Ishikawa (cell line): ENCODE results near the gene ATP8A2.
A peak's percentile ranks its signal among the peaks of the same experiment; 100 is the strongest.

Experiments
- CEBPB ChIP-seq: IDR thresholded peaks from 2 replicates; pipeline ENCODE4 v1.6.1; 2012
- CREB1 ChIP-seq: IDR thresholded peaks from 2 replicates; pipeline ENCODE4 v1.6.1; 2012; ENCODE audit warnings: low read depth
- EGR1 ChIP-seq: IDR thresholded peaks from 2 replicates; pipeline ENCODE4 v1.6.1; 2012
- EP300 ChIP-seq: IDR thresholded peaks from 2 replicates; pipeline ENCODE4 v1.6.1; 2012; ENCODE audit warnings: borderline replicate concordance
- FOXM1 ChIP-seq: IDR thresholded peaks from 2 replicates; pipeline ENCODE4 v1.6.1; 2012; ENCODE audit warnings: low read depth, borderline replicate concordance
- NFIC ChIP-seq: IDR thresholded peaks from 2 replicates; pipeline ENCODE4 v1.6.1; 2012
- RAD21 ChIP-seq: IDR thresholded peaks from 2 replicates; pipeline ENCODE4 v1.6.1; 2012; ENCODE audit warnings: low read depth
- REST ChIP-seq: IDR thresholded peaks from 2 replicates; pipeline ENCODE4 v1.6.1; 2012; ENCODE audit warnings: low read depth, mild to moderate bottlenecking
- TAF1 ChIP-seq: IDR thresholded peaks from 2 replicates; pipeline ENCODE4 v1.6.1; 2012; ENCODE audit warnings: low read depth, mild to moderate bottlenecking
- TEAD4 ChIP-seq: IDR thresholded peaks from 2 replicates; pipeline ENCODE4 v1.6.1; 2012
- YY1 ChIP-seq: IDR thresholded peaks from 2 replicates; pipeline ENCODE4 v1.6.1; 2012; ENCODE audit warnings: low read depth
- ZBTB7A ChIP-seq: IDR thresholded peaks from 2 replicates; pipeline ENCODE4 v1.6.1; 2012; ENCODE audit warnings: low read depth
- TF ChIP-seq, protein P1 (sequence below): IDR thresholded peaks from 2 replicates; pipeline ENCODE4 v1.6.1; 2012
- TF ChIP-seq, protein P2 (sequence below): IDR thresholded peaks from 2 replicates; pipeline ENCODE4 v1.6.1; 2012

The ATP8A2 gene

DNA sequence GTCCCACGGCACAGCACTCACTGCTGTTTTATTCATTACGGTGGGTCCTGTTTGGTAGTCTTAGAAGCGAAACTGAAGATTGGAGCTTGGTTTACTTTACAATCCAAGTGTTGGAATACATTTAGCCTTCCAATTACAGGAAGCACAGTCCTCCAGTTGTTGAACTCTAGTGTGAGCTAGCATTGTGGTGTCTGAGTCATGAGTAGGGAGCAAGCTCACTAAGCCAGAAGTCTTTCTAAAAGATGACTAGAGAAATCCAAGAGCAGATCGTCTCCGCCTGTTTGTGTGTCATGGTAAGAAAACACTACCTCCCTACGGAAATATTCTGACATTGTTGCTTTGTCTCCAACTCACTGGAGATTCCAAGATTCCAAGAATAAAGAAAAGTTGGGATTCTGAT, 690.2 kb downstream of the ATP8A2 start:
- TF ChIP-seq TEAD4 (no peak), REST (no peak), EGR1 (no peak), FOXM1 (no peak), CREB1 (no peak), YY1 (no peak), ZBTB7A (no peak), NFIC (no peak)
- TF ChIP-seq, protein P1, sequence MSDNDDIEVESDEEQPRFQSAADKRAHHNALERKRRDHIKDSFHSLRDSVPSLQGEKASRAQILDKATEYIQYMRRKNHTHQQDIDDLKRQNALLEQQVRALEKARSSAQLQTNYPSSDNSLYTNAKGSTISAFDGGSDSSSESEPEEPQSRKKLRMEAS: no peak
- TF ChIP-seq, protein P2, sequence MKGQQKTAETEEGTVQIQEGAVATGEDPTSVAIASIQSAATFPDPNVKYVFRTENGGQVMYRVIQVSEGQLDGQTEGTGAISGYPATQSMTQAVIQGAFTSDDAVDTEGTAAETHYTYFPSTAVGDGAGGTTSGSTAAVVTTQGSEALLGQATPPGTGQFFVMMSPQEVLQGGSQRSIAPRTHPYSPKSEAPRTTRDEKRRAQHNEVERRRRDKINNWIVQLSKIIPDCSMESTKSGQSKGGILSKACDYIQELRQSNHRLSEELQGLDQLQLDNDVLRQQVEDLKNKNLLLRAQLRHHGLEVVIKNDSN: no peak

GRCh38 chr13:26062853-26063444, 691.2 kb downstream of the ATP8A2 start:
- TF ChIP-seq RAD21 (peak; percentile 64), EP300 (no peak)

GRCh38 chr13:26067601-26068000, 695.8 kb downstream of the ATP8A2 start:
- TF ChIP-seq, protein P1: no peak
- TF ChIP-seq FOXM1: no peak
- TF ChIP-seq, protein P2: no peak
- no peak for TF ChIP-seq TAF1
- no peak for TF ChIP-seq CREB1
- TF ChIP-seq ZBTB7A: no peak
- TF ChIP-seq TEAD4: no peak
- no peak for TF ChIP-seq REST
- no peak for TF ChIP-seq RAD21
- TF ChIP-seq CEBPB: no peak
- TF ChIP-seq NFIC: no peak

- TF ChIP-seq REST: no peak
- TF ChIP-seq CEBPB: no peak
- TF ChIP-seq ZBTB7A: no peak
- TF ChIP-seq, protein P2: no peak
- no peak for TF ChIP-seq EP300
- no peak for TF ChIP-seq CREB1
- no peak for TF ChIP-seq TEAD4
- TF ChIP-seq, protein P1: no peak
- TF ChIP-seq EGR1: no peak
- no peak for TF ChIP-seq TAF1
- no peak for TF ChIP-seq NFIC
- no peak for TF ChIP-seq YY1
These were observed 699.9 kb downstream of the ATP8A2 start for GRCh38 chr13:26071691-26072090.
